ENCODE measurements around the gene PXK. TPM values are rescaled to one million over a fixed set of nuclear protein-coding genes. Genes with fewer than 3 reads are reported as not detected.

Gene PXK
- total RNA-seq, 6 donors from 2014 or later: 17.6 to 38.8 (median 23.2) TPM

DNA sequence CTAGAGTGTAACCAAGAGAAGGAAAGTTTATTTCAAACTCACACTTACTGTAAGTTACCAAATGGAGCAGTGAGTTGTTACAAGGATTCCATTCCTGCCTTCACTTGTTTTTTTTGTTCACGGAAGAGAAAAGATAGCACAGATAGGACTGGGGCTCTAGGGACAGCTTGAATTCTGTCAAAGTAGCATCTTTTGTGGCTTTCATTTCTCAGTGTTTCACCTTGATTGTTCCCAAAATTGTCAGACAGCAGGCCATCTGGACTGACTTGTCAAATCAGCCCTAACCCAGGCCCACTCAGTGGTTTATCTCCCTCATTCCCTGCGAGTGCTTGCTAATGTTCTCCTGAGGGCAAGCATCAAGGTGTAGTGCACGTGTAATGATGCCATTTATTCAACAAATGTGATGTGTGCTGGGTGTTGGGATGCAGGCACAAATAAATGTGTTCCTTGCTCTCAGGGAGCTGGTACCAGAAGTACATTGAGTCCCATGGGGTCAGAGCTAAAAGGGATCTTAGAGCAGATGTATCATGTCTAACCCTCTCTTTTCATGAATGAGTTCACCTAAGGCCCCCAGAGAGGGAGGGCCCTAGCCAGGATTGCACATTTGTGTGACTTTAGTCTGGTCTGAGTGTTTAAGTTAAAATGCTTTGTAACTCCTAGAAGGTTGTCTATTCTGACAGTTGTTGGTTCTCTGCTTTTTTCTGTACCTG lies 51.8 kb downstream of the PXK start:
- Histone ChIP-seq H3K27ac (no peak overlapping the region), H3K27me3 (no peaks in the 10 kb centered on the region), H3K9me3 (no peaks in the 10 kb centered on the region), H3K4me3 (no peak overlapping the region), H3K4me1 (peaks cover 17 to 38% (median 23%) of the 10 kb centered on the region in 4 donors), H3K36me3 (peaks cover 0 to 18% (median 1%) of the 10 kb centered on the region in 4 donors)
- 93 to 98% methylated on average over 3 of the region's 3 CpGs for WGBS, 2 donors
- no peak for TF ChIP-seq POLR2A (IDR thresholded peaks at IDR 0.05)
- no peak for ATAC-seq (ENCODE audit: low FRiP score in 2 of 2)
- no peak for DNase-seq

DNA sequence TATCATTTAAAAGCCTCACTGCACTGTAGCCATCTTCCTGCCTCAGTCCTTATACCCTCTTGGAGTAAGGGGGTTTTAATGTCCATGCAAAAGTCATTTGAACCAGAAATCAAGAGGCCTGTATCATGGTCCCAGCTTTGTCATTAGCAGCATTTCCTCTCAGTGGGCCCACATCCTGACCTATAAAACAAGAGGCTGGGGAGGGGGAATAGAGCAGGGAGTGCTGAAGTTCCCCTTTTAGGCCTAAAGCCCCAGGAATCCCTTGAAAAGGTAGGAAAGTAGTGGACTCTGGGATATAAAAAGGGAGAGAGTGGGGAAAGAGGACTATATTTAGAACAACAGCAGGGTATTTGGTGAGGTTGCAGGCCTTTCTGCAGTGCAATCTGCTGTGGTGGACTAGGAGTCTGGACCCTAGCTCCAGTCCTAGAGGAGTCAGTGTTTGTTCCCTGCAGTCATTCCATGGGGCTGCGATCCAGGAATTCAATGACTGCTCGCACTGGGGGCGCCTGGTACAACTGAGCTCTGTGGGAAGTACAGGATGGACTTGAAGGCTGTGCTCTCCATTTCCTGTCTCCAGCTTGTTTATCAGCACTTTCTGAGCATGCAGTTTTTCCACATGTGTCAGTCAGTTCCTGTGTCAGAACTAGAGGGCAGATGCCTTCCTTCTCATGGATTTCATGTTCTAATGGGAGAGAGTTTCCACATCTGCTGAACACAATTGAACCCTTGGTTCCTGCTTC lies 54.1 kb downstream of the PXK start:
- Histone ChIP-seq H3K4me1 (peaks cover 17 to 38% (median 25%) of the 10 kb centered on the region in 4 donors), H3K27me3 (no peaks in the 10 kb centered on the region), H3K36me3 (peaks cover 0 to 18% (median 1%) of the 10 kb centered on the region in 4 donors), H3K4me3 (no peak overlapping the region), H3K27ac (peak overlapping the region; percentile 12 to 81 (median 74)), H3K9me3 (no peaks in the 10 kb centered on the region)
- TF ChIP-seq POLR2AphosphoS5 (IDR thresholded peaks at IDR 0.05) (peak; percentile 41 to 75), CTCF (IDR thresholded peaks at IDR 0.05) (no peak), EP300 (IDR thresholded peaks at IDR 0.05) (no peak)
- ATAC-seq (ENCODE audit: low FRiP score in 2 of 2): peak in 1 of 2 donors; percentile 58
- DNase-seq: peak in 1 of 2 donors; percentile 29
- WGBS, 2 donors: 39 to 42% methylated on average over 3 of the region's 3 CpGs

DNA sequence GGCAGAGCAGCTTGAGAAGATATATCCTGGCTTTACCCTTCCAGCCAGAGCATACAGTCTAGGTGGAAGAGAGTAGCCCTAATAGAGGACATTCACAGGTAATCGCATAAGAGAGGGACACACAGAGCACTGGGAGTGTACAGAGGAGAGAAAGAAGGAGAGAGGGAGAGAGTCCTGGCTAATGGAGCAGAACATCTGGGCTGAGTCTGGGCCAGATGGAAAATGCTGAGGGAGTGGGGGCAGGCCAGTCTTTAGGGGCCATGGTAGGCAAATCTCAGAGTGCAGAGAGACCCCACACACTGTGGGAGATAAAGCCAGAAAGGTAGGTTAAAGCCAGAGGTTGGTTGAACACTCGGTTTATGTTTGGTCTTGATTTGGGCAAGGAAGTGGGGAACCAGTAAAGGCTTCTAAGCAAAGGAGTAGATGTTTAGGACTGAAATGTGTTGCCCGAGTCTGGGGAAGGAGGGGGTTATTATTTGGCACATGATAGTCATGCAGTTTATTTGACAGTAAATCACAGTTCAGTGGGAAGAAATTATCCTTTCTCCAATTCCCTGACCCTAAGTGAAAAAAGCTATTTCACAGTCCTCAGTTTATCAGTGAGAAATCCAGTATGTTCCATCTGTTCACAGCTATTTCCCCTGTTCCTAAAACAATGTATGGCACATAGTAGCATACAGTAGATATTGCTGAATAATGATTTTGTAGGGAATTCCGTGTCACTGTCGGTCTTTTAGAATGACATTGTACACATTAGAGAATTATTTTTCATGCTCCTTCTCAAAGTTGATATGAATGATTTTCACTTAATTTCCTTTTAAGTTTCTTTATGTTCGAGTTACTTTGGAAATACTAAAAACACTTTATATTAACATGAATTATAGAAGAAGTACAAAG lies 55.2 kb downstream of the PXK start:
- Histone ChIP-seq H3K27ac (peak overlapping the region; percentile 47 to 81 (median 74)), H3K4me1 (peaks cover 17 to 38% (median 25%) of the 10 kb centered on the region in 4 donors), H3K27me3 (no peaks in the 10 kb centered on the region), H3K9me3 (no peaks in the 10 kb centered on the region), H3K36me3 (peaks cover 0 to 21% (median under 1%) of the 10 kb centered on the region in 4 donors), H3K4me3 (no peak overlapping the region)
- WGBS, 2 donors: 76 to 79% methylated on average over 6 of the region's 6 CpGs
- peak in 1 of 2 donors; percentile 9 for ATAC-seq (ENCODE audit: low FRiP score in 2 of 2)
- DNase-seq: no peak
- TF ChIP-seq POLR2AphosphoS5 (IDR thresholded peaks at IDR 0.05): no peak
- TF ChIP-seq EP300 (IDR thresholded peaks at IDR 0.05): no peak
- TF ChIP-seq CTCF (IDR thresholded peaks at IDR 0.05): no peak
- no peak for TF ChIP-seq POLR2A (IDR thresholded peaks at IDR 0.05)

DNA sequence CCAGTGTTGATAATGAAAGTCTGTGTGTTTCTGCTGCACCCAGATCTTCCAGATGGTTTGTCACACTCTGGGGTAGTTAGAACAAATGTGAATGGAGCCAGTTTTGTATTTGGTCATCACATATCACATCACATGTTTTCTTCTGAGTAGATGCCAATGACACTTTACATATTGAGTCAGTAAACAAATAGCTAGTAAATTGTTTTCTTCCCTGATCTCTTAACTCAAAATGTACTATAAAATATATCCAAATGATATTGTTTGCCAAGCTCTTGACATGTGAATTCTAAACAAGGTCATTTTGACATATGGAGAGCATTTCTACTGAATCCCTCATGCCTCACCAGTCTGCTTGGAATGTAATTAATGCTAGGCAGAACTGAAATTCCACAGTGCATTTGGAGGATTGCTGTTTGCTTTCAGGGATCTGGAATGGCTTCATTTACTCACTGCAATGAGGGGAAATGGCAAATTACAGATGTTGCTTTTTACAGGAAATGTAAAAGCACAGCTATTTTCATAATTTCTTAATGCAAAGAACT lies 55.9 kb downstream of the PXK start:
- ATAC-seq (ENCODE audit: low FRiP score in 2 of 2) (no peak), DNase-seq (no peak)
- TF ChIP-seq POLR2AphosphoS5 (IDR thresholded peaks at IDR 0.05) (no peak), EP300 (IDR thresholded peaks at IDR 0.05) (no peak), POLR2A (IDR thresholded peaks at IDR 0.05) (no peak), CTCF (IDR thresholded peaks at IDR 0.05) (no peak)
- no peak overlapping the region for H3K4me3 ChIP-seq
- H3K27ac ChIP-seq: peak overlapping the region in 3 of 4 donors; percentile 21 to 78 (median 35)
- peaks cover 17 to 38% (median 25%) of the 10 kb centered on the region in 4 donors for H3K4me1 ChIP-seq
- no peaks in the 10 kb centered on the region for H3K27me3 ChIP-seq
- H3K36me3 ChIP-seq: peaks cover 0 to 14% (median 0%) of the 10 kb centered on the region in 4 donors
- H3K9me3 ChIP-seq: no peaks in the 10 kb centered on the region
